NOMO-1 treated with dmso at 0.1 percent for 144 hours (cell line): ENCODE measurements around the gene HS6ST2.
"Not testable (repeated sequence)": the region's sequence is repeated elsewhere in the genome, so short reads cannot be mapped to it uniquely, and the experiment has no call there.

Experiments used
- DNase-seq: peaks from one replicate; lab custom pipeline; 2025; ENCODE audit not compliant: unreplicated experiment; lab: John Stamatoyannopoulos, UW

The HS6ST2 gene

GRCh38 chrX:132945055-132945599 lies 13.3 kb downstream of the HS6ST2 start:
- not testable (repeated sequence) for DNase-seq

- DNase-seq = no peak
These were observed 17.6 kb downstream of the HS6ST2 start for GRCh38 chrX:132940727-132941327.

DNA sequence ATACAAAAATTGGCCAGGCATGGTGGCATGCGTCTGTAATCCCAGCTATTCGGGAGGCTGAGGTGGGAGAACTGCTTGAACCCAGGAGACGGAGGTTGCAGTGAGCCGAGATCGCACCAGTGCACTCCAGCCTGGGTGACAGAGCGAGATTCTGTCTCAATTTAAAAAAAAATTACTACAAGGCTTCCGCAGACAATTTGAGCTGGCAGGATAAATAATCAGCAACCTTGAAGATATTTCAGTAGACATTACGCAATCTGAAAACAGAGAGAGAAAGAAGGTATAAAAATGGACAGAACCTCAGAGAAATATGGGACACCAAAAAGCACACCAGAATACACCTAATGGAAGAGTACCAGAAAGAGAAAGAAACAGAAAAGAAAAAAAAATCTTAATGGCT lies 25.3 kb downstream of the HS6ST2 start:
- DNase-seq = no peak

GRCh38 chrX:132924426-132924825 lies 34.0 kb downstream of the HS6ST2 start:
- DNase-seq = no peak

GRCh38 chrX:132918523-132918922 lies 39.9 kb downstream of the HS6ST2 start:
- no peak for DNase-seq

GRCh38 chrX:132916349-132916748 lies 42.1 kb downstream of the HS6ST2 start:
- DNase-seq = no peak

GRCh38 chrX:132909643-132910042 lies 48.8 kb downstream of the HS6ST2 start:
- no peak for DNase-seq

DNA sequence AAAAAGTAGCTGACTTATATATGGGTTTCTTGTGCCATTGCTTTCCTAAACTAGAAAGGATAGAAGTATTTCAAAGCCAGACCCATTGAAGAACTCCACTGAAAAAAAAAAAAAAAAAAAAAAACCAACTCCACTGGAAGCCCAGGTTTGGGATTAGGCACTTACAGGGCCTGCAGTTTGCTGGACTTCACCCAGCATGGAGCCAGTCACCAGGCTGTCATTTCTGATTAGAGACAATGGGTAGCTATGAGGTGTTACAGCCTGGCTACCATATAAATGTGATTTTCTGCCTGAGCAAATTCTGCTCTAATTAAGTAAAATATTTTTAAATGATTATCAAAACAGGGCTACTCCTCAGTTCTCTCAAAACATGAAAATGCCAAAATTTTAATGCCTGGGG lies 49.5 kb downstream of the HS6ST2 start:
- DNase-seq = no peak

GRCh38 chrX:132900633-132901293 lies 57.7 kb downstream of the HS6ST2 start:
- DNase-seq = no peak

GRCh38 chrX:132887569-132887968 lies 70.9 kb downstream of the HS6ST2 start:
- DNase-seq = no peak

- DNase-seq = no peak
These were observed 75.0 kb downstream of the HS6ST2 start for GRCh38 chrX:132883358-132883915.

DNA sequence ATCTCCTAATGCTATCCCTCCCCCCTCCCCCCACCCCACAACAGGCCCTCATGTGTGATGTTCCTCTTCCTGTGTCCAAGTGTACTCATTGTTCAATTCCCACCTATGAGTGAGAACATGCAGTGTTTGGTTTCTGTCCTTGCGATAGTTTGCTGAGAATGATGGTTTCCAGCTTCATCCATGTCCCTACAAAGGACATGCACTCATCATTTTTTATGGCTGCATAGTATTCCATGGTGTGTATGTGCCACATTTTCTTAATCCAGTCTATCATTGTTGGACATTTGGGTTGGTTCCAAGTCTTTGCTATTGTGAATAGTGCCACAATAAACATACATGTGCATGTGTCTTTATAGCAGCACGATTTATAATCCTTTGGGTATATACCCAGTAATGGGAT lies 77.7 kb downstream of the HS6ST2 start:
- DNase-seq = not testable (repeated sequence)

GRCh38 chrX:132877954-132878536 lies 80.4 kb downstream of the HS6ST2 start:
- no peak for DNase-seq

DNA sequence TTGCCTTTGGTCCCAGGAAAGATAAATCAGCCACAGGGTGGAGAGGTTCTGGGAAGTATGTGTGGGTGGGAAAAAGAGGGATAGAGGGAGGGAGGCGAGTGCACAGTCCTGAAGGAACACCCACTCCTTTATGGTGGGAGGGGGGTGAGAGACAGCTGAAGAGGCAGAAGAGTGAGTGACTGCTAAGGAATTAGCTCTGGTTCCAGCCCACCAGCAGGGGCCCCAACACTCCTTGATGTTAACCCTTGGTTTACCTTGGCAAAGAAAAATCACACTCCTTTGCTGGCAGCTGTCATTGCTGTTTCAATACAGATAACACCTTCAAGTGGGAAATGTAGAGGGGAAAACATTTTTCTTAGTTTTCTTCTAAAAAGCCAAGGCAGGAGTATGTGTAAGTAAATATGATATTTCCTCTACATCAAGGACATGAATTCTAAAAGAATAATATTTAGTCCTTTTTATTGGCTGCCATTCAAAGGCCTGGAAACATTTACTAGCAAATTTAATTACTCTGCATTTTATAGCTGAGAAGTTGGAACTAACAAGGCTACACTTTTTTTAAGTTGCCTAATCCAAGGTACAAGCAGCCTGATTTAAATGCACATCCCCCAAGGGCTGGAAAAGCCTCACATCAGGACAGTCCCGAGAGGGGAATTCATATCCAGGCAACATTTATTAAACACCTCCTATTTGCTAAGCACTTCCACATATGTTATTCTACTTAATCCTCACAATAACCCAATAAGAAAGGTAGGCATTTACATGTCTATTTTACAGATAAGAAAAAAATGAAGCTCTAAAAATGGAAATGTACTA lies 81.7 kb downstream of the HS6ST2 start:
- DNase-seq = no peak

DNA sequence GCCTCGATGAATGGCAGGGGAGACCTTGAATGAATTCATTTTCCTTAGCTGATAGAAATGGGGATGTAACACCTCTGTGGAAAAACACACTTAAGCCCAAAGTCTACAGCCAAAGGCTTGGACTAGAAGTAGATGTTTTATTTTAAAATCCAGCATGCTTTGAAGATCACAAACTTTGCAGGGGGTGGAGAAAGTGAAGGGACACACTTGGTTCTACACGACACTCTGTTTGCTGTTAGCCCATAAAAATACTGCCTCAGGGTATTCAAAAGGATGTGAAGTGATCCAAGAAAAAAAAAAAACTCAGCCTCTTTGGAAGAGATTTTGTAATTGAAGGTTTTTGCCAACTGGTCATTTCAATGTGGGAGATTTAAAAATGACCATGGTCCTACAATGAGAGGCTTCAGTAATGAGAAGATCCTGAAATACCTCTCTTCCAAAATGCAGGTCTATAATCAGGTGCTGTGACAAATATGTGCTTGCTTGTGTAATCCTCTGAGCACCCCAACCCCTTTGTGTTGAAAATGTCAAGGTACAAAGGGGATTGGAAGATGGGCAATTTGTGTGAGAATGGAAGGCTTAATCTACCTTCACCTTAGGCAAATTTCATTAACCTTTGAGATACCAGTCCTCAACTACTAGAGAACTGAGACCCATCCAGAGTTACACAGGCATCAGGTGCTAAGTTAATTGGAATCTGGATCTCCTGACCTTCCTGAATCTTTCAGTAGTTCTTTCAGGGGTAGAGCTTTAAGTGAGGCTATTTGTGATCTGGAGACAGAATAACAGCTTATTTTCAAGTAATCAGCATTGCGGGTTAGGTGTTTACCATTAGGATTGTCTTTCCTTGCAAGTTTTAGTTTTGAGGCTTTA lies 82.5 kb downstream of the HS6ST2 start:
- DNase-seq = no peak

DNA sequence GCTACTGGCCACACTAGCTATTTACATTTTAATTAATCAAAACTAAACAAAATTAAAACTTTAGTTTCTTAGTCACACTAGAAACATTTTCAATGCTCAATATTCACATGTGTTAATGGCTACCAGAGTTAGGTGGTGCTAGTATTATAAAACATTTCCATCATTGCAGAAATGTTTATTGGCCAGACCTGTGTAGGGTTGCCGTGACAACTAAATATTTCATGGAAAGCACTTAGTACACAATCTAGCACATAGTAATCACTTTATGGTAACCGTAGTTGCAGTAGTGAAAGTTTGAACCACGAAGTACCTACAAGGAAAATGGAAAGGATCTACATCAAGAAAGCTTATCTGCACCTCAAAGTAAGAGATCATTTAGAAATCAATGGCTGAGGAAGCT lies 95.9 kb downstream of the HS6ST2 start:
- no peak for DNase-seq

- no peak for DNase-seq
These were observed 97.4 kb downstream of the HS6ST2 start for GRCh38 chrX:132861076-132861475.

- no peak for DNase-seq
These were observed 98.2 kb downstream of the HS6ST2 start for GRCh38 chrX:132860200-132860599.

- no peak for DNase-seq
These were observed 100.4 kb downstream of the HS6ST2 start for GRCh38 chrX:132858018-132858417.

GRCh38 chrX:132855780-132856341 lies 102.6 kb downstream of the HS6ST2 start:
- DNase-seq = no peak
